ENCODE results near the gene CNNM2. TPM values are rescaled to one million over a fixed set of nuclear protein-coding genes. Genes with fewer than 3 reads are reported as not detected.

Gene CNNM2
- total RNA-seq, 4 donors from 2014 or later: 9.9 to 21.0 (median 10.5) TPM

DNA sequence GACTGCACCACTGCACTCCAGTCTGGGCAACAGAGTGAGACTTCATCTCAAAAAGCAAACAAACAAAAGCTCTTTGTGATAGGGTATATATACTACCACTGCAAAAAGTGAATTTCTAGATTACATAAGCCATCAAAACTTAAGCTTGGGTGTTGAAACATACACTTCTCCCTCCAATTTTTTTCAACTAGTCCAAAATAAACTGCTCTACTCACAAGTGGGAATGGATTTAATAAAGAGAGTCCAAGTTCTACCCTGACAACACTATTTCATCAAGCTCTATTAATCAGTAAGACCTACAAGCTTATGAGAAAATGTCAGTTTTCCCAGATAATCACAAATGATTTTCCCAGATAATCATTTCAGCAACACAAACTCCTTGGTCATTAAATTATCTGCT, 192.3 kb downstream of the CNNM2 start:
- H3K27ac ChIP-seq: peak overlapping the region in 3 of 4 donors; percentile 60 to 82 (median 81)
- H3K27me3 ChIP-seq: no peaks in the 10 kb centered on the region
- DNase-seq (ENCODE audit: low spot score in 2 of 2): no peak
- H3K4me3 ChIP-seq: no peak overlapping the region
- H3K36me3 ChIP-seq: peaks cover 0 to 4% (median 0%) of the 10 kb centered on the region in 3 donors
- TF ChIP-seq EP300 (IDR thresholded peaks at IDR 0.05) (no peak), POLR2A (IDR thresholded peaks at IDR 0.05) (no peak)
- TF ChIP-seq, protein P1, sequence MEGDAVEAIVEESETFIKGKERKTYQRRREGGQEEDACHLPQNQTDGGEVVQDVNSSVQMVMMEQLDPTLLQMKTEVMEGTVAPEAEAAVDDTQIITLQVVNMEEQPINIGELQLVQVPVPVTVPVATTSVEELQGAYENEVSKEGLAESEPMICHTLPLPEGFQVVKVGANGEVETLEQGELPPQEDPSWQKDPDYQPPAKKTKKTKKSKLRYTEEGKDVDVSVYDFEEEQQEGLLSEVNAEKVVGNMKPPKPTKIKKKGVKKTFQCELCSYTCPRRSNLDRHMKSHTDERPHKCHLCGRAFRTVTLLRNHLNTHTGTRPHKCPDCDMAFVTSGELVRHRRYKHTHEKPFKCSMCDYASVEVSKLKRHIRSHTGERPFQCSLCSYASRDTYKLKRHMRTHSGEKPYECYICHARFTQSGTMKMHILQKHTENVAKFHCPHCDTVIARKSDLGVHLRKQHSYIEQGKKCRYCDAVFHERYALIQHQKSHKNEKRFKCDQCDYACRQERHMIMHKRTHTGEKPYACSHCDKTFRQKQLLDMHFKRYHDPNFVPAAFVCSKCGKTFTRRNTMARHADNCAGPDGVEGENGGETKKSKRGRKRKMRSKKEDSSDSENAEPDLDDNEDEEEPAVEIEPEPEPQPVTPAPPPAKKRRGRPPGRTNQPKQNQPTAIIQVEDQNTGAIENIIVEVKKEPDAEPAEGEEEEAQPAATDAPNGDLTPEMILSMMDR (IDR thresholded peaks at IDR 0.05): no peak
- H3K4me1 ChIP-seq: peaks cover 0 to 59% (median 23%) of the 10 kb centered on the region in 4 donors
- H3K9me3 ChIP-seq: no peaks in the 10 kb centered on the region

DNA sequence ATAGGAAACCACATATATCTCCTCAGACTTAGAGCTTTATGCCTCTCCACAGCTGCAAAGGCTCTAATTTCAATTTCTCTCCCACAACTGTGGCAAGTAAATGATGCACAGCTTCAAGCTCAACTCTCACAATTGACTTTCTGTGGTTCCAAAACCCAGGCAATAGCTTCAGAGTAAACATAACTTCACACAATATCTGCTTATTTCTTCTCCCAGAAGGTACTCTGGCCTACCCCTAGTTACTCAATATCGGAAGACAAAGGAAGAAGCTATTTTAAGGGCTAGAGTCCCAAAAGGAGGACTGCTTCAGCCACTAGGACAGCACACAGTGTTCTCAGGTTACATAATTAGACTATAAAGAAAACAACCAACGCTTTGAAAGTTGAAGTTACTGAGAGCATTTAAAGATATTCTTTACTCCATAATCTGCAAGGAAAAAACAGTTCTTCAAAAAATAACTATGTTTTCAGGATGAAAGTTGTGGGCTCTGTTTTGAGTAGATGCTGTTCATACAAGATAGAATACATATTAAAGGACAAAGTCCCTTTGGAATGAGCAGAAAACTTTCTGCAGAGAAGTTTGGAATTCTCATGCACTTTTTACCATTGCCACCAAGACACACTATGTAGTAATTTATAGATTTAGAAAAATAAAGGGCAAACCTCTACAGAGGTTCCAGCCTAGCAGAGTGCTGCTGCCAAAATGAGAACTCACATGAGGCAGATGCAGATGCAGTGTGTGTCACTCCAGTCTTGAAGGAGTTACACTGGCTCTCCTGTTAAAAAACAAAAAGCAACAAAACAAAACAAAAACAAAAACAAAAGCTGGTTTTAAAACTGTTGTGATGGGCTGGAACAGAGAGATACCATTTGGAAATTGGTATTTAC, 193.2 kb downstream of the CNNM2 start:
- DNase-seq (ENCODE audit: low spot score in 2 of 2): peak in 1 of 2 donors; percentile 37
- WGBS, 2 donors: 9 to 12% methylated on average over 2 of the region's 2 CpGs
- TF ChIP-seq POLR2A (IDR thresholded peaks at IDR 0.05) (no peak), EP300 (IDR thresholded peaks at IDR 0.05) (peak; percentile 89)
- TF ChIP-seq, protein P1 (IDR thresholded peaks at IDR 0.05): peak in 1 of 5 experiments; percentile 32
- Histone ChIP-seq H3K27ac (peak overlapping the region; percentile 38 to 82 (median 70)), H3K4me1 (peaks cover 0 to 56% (median 23%) of the 10 kb centered on the region in 4 donors), H3K36me3 (peaks cover 0 to 4% (median 0%) of the 10 kb centered on the region in 3 donors), H3K9me3 (no peaks in the 10 kb centered on the region), H3K27me3 (no peaks in the 10 kb centered on the region), H3K4me3 (no peak overlapping the region)

DNA sequence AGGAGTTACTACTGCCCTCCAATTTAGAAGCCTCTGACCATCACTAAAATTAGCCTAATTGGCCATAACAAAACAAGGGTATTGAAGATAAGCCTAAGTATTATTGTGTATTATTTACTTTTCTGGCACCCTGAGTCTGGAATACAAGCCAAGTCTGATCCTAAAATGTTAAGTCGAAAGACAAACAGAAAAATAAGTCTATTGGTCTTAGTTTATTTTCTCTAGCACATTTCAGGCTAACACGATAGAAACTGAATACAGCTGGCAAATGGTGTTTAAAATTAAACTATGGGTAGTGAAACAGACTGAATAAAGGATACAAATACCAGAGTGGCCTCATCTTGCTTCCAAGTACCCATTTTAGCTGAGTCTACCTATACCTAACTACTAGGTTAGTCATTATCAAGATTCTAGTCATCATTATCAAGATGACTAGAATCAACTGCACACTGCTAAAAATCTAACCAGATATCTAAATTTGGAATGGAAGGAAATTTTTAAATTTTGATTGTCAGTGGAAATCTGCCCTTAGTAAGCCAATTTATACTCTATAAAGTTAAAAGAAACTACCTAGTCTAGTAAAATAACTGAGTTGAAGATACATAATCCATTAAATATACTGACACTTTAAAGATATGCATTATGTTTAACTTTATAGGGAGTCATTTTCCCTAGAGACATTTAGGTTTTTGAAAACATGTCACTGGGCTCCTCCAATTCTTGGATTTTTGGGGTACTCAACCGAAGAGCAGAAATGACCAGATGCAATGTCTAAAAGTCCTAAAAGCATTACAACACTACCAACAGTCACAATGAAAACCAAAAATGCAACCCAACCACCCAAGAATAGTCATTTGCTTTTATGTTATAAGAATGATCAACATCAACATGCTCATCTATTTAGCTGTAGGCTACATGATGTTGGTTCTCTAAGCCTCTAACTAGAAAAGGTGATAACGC, 194.1 kb downstream of the CNNM2 start:
- H3K4me3 ChIP-seq: no peak overlapping the region
- H3K36me3 ChIP-seq: peaks cover 0 to 4% (median 0%) of the 10 kb centered on the region in 3 donors
- TF ChIP-seq, protein P1 (IDR thresholded peaks at IDR 0.05): no peak
- no peak for TF ChIP-seq POLR2A (IDR thresholded peaks at IDR 0.05)
- peaks cover 0 to 47% (median 23%) of the 10 kb centered on the region in 4 donors for H3K4me1 ChIP-seq
- DNase-seq (ENCODE audit: low spot score in 2 of 2): no peak
- 77 to 82% methylated on average over 4 of the region's 4 CpGs for WGBS, 2 donors
- no peaks in the 10 kb centered on the region for H3K27me3 ChIP-seq
- H3K9me3 ChIP-seq: no peaks in the 10 kb centered on the region
- H3K27ac ChIP-seq: peak overlapping the region; percentile 38 to 82 (median 70)

DNA sequence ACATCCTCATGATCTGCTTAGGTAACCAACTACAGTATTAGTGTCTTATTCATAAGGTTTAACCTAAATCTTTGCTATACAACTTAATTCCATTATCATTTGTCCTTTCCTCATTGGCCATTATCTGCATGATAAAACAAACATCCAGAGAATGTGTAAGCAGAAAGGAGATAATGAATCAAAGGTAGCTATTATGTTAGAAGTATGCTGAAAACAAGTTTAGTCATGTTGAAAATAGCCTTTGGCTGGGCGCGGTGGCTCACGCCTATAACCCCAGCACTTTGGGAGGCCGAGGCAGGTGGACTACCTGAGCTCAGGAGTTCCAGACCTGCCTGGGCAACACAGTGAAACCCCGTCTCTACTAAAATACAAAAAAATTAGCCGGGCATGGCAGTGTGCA, 196.8 kb downstream of the CNNM2 start:
- Histone ChIP-seq H3K27me3 (no peaks in the 10 kb centered on the region), H3K4me1 (peaks cover 0 to 39% (median 22%) of the 10 kb centered on the region in 4 donors), H3K27ac (no peak overlapping the region)

More for the DNA sequence above, 196.8 kb downstream of the CNNM2 start:
- WGBS, 2 donors: 95 to 98% methylated on average over 6 of the region's 6 CpGs
- no peaks in the 10 kb centered on the region for H3K9me3 ChIP-seq
- H3K36me3 ChIP-seq: peaks cover 0 to 4% (median 0%) of the 10 kb centered on the region in 3 donors
- no peak overlapping the region for H3K4me3 ChIP-seq
- TF ChIP-seq, protein P1 (IDR thresholded peaks at IDR 0.05): no peak
- no peak for TF ChIP-seq POLR2A (IDR thresholded peaks at IDR 0.05)
- no peak for DNase-seq (ENCODE audit: low spot score in 2 of 2)
